SU-DHL-6 (cell line): ENCODE measurements around the gene CCAR1.

Experiments used
- EZH2phosphoT487 ChIP-seq: fragments of 200-600 bp; sonication (generic), shearing (Covaris generic); conservative IDR thresholded peaks from 2 replicates; pipeline ENCODE4 v1.6.1; 2018; ENCODE audit warnings: mild to moderate bottlenecking, antibody characterized with exemption, low read length, moderate library complexity, mixed read lengths
- TF ChIP-seq, protein P1 (sequence below): fragments of 200-600 bp; sonication (generic); IDR thresholded peaks from one replicate; pipeline ENCODE4 v1.5.1; 2017; ENCODE audit warnings: antibody characterized with exemption, mild to moderate bottlenecking, low read length, moderate library complexity; ENCODE audit not compliant: insufficient read depth, poor library complexity, severe bottlenecking

DNA sequence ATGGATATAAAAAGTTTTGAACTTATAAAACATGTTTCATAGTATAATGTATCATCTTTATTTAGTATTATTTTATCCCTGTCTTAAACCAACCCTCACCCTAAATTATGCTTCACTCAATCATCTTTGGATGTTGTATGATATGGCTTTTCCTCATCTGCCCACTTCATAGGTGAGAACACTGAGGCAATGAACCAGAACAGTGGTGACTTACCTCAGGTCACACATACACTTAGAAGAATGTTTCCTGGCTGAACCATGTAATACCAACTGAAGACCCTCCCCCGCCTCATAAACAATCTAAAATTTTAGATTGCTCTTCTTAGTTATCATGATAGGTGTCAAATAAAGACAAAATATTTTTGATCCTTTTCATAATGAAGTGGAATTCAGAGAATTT lies 83.7 kb downstream of the CCAR1 start:
- TF ChIP-seq, protein P1, sequence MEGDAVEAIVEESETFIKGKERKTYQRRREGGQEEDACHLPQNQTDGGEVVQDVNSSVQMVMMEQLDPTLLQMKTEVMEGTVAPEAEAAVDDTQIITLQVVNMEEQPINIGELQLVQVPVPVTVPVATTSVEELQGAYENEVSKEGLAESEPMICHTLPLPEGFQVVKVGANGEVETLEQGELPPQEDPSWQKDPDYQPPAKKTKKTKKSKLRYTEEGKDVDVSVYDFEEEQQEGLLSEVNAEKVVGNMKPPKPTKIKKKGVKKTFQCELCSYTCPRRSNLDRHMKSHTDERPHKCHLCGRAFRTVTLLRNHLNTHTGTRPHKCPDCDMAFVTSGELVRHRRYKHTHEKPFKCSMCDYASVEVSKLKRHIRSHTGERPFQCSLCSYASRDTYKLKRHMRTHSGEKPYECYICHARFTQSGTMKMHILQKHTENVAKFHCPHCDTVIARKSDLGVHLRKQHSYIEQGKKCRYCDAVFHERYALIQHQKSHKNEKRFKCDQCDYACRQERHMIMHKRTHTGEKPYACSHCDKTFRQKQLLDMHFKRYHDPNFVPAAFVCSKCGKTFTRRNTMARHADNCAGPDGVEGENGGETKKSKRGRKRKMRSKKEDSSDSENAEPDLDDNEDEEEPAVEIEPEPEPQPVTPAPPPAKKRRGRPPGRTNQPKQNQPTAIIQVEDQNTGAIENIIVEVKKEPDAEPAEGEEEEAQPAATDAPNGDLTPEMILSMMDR = no peak
- no peak for TF ChIP-seq EZH2phosphoT487
